Activated naive CD4-positive, alpha-beta T cell treated with anti-CD3 and anti-CD28 coated beads, Interleukin-2, amount 10 ng/mL, durations not matched to agents 7 days and 5 days (primary cell): ENCODE measurements around the gene ING5.
A peak's percentile ranks its signal among the peaks of the same experiment; 100 is the strongest.

Source experiments
- CTCF ChIA-PET: fragments of 350-600 bp; sonication (Branson Sonifier 250); formaldehyde crosslinking; loops from one replicate; lab custom pipeline; 2021; ENCODE audit warnings: antibody characterized with exemption; lab: Charles Lee
- DNase-seq: peaks from one replicate; pipeline ENCODE4 v3.0.0-alpha.2; 2020
- H3K27ac Mint-ChIP-seq: one replicate; pipeline ENCODE4 v1.8.0; 2021; ENCODE audit warnings: mild to moderate bottlenecking, moderate library complexity, mixed read lengths
- H3K27me3 Mint-ChIP-seq: one replicate; pipeline ENCODE4 v1.8.0; 2021; ENCODE audit warnings: mild to moderate bottlenecking, mixed read lengths
- H3K36me3 Mint-ChIP-seq: one replicate; pipeline ENCODE4 v1.8.0; 2021; ENCODE audit warnings: mixed read lengths
- H3K4me1 Mint-ChIP-seq: one replicate; pipeline ENCODE4 v1.8.0; 2021; ENCODE audit warnings: mixed read lengths
- H3K4me3 Mint-ChIP-seq: one replicate; pipeline ENCODE4 v1.8.0; 2021; ENCODE audit warnings: mild to moderate bottlenecking, moderate library complexity, mixed read lengths
- H3K9me3 Mint-ChIP-seq: one replicate; pipeline ENCODE4 v1.8.0; 2021; ENCODE audit warnings: mixed read lengths

ING5 gene

GRCh38 chr2:241666627-241667400 is 35.0 kb upstream of the ING5 start:
- no peak for DNase-seq
- no peak overlapping the region for H3K27ac Mint-ChIP-seq
- H3K4me3 Mint-ChIP-seq: no peak overlapping the region
- H3K27me3 Mint-ChIP-seq: no peaks in the 10 kb centered on the region
- H3K9me3 Mint-ChIP-seq: no peaks in the 10 kb centered on the region
- peaks cover 5% of the 10 kb centered on the region for H3K4me1 Mint-ChIP-seq
- peaks cover 11% of the 10 kb centered on the region for H3K36me3 Mint-ChIP-seq
- CTCF ChIA-PET: no interaction called here

- H3K9me3 Mint-ChIP-seq: no peaks in the 10 kb centered on the region
- H3K27me3 Mint-ChIP-seq: no peaks in the 10 kb centered on the region
- CTCF ChIA-PET: no interaction called here
- peaks cover 5% of the 10 kb centered on the region for H3K4me1 Mint-ChIP-seq
- H3K27ac Mint-ChIP-seq: no peak overlapping the region
- H3K4me3 Mint-ChIP-seq: no peak overlapping the region
- peaks cover 13% of the 10 kb centered on the region for H3K36me3 Mint-ChIP-seq
- no peak for DNase-seq
These were observed 33.5 kb upstream of the ING5 start for GRCh38 chr2:241668354-241668753.

GRCh38 chr2:241668839-241669238 is 33.0 kb upstream of the ING5 start:
- no peak overlapping the region for H3K4me3 Mint-ChIP-seq
- H3K9me3 Mint-ChIP-seq: no peaks in the 10 kb centered on the region
- H3K27me3 Mint-ChIP-seq: no peaks in the 10 kb centered on the region
- H3K36me3 Mint-ChIP-seq: peaks cover 13% of the 10 kb centered on the region
- H3K27ac Mint-ChIP-seq: no peak overlapping the region
- DNase-seq: no peak
- CTCF ChIA-PET: no interaction called here
- peaks cover 9% of the 10 kb centered on the region for H3K4me1 Mint-ChIP-seq

- H3K4me1 Mint-ChIP-seq: peaks cover 4% of the 10 kb centered on the region
- no peaks in the 10 kb centered on the region for H3K9me3 Mint-ChIP-seq
- CTCF ChIA-PET: interaction anchor here (1.1 to 1.5 kb wide), 2 partner anchors 205 to 208 kb away, joined by 3 read pairs; no protein-coding TSS in a partner anchor
- H3K4me3 Mint-ChIP-seq: no peak overlapping the region
- DNase-seq: no peak
- no peaks in the 10 kb centered on the region for H3K27me3 Mint-ChIP-seq
- H3K27ac Mint-ChIP-seq: no peak overlapping the region
- peaks cover 18% of the 10 kb centered on the region for H3K36me3 Mint-ChIP-seq
These were observed 31.3 kb upstream of the ING5 start for GRCh38 chr2:241670333-241671110.

GRCh38 chr2:241671457-241672240 is 30.2 kb upstream of the ING5 start:
- Mint-ChIP-seq H3K4me3 (no peak overlapping the region), H3K36me3 (peaks cover 26% of the 10 kb centered on the region), H3K27ac (no peak overlapping the region), H3K27me3 (no peaks in the 10 kb centered on the region), H3K9me3 (no peaks in the 10 kb centered on the region), H3K4me1 (peaks cover 4% of the 10 kb centered on the region)
- CTCF ChIA-PET: no interaction called here
- DNase-seq: no peak

GRCh38 chr2:241672243-241673188 is 29.3 kb upstream of the ING5 start:
- no peaks in the 10 kb centered on the region for H3K27me3 Mint-ChIP-seq
- H3K27ac Mint-ChIP-seq: peak overlapping the region; percentile 52
- CTCF ChIA-PET: no interaction called here
- peaks cover 31% of the 10 kb centered on the region for H3K36me3 Mint-ChIP-seq
- DNase-seq: no peak
- H3K9me3 Mint-ChIP-seq: no peaks in the 10 kb centered on the region
- peaks cover 4% of the 10 kb centered on the region for H3K4me1 Mint-ChIP-seq
- no peak overlapping the region for H3K4me3 Mint-ChIP-seq

- Mint-ChIP-seq H3K27me3 (no peaks in the 10 kb centered on the region), H3K4me1 (peaks cover 4% of the 10 kb centered on the region), H3K9me3 (no peaks in the 10 kb centered on the region), H3K27ac (no peak overlapping the region), H3K4me3 (no peak overlapping the region), H3K36me3 (peaks cover 31% of the 10 kb centered on the region)
- CTCF ChIA-PET: no interaction called here
- no peak for DNase-seq
These were observed 28.6 kb upstream of the ING5 start for GRCh38 chr2:241673189-241673663.

- Mint-ChIP-seq H3K9me3 (no peaks in the 10 kb centered on the region), H3K36me3 (peaks cover 28% of the 10 kb centered on the region), H3K4me1 (peaks cover 4% of the 10 kb centered on the region), H3K27ac (peak overlapping the region; percentile 71), H3K4me3 (no peak overlapping the region), H3K27me3 (no peaks in the 10 kb centered on the region)
- no peak for DNase-seq
- CTCF ChIA-PET: no interaction called here
These were observed 27.8 kb upstream of the ING5 start for GRCh38 chr2:241673797-241674725.

- Mint-ChIP-seq H3K36me3 (peaks cover 33% of the 10 kb centered on the region), H3K4me3 (no peak overlapping the region), H3K27me3 (no peaks in the 10 kb centered on the region), H3K4me1 (peaks cover 4% of the 10 kb centered on the region), H3K27ac (no peak overlapping the region), H3K9me3 (no peaks in the 10 kb centered on the region)
- CTCF ChIA-PET: interaction anchor here (0.6 kb wide), 1 partner anchor 11 kb away, joined by 3 read pairs; no protein-coding TSS in a partner anchor
- no peak for DNase-seq
These were observed 26.0 kb upstream of the ING5 start for GRCh38 chr2:241675885-241676284.

- peaks cover 4% of the 10 kb centered on the region for H3K4me1 Mint-ChIP-seq
- no peaks in the 10 kb centered on the region for H3K27me3 Mint-ChIP-seq
- H3K4me3 Mint-ChIP-seq: no peak overlapping the region
- H3K36me3 Mint-ChIP-seq: peaks cover 39% of the 10 kb centered on the region
- no peaks in the 10 kb centered on the region for H3K9me3 Mint-ChIP-seq
- CTCF ChIA-PET: no interaction called here
- no peak overlapping the region for H3K27ac Mint-ChIP-seq
- no peak for DNase-seq
These were observed 25.2 kb upstream of the ING5 start for GRCh38 chr2:241676665-241677064.

- H3K27me3 Mint-ChIP-seq: no peaks in the 10 kb centered on the region
- DNase-seq: no peak
- no peak overlapping the region for H3K4me3 Mint-ChIP-seq
- H3K36me3 Mint-ChIP-seq: peaks cover 42% of the 10 kb centered on the region
- peaks cover 6% of the 10 kb centered on the region for H3K4me1 Mint-ChIP-seq
- H3K9me3 Mint-ChIP-seq: no peaks in the 10 kb centered on the region
- H3K27ac Mint-ChIP-seq: no peak overlapping the region
- CTCF ChIA-PET: no interaction called here
These were observed 24.4 kb upstream of the ING5 start for GRCh38 chr2:241677392-241677791.

- no peak for DNase-seq
- H3K4me1 Mint-ChIP-seq: peaks cover 9% of the 10 kb centered on the region
- no peak overlapping the region for H3K4me3 Mint-ChIP-seq
- H3K27ac Mint-ChIP-seq: no peak overlapping the region
- CTCF ChIA-PET: no interaction called here
- H3K9me3 Mint-ChIP-seq: no peaks in the 10 kb centered on the region
- H3K27me3 Mint-ChIP-seq: no peaks in the 10 kb centered on the region
- H3K36me3 Mint-ChIP-seq: peaks cover 48% of the 10 kb centered on the region
These were observed 23.5 kb upstream of the ING5 start for GRCh38 chr2:241678307-241678706.
